NOMO-1 treated with dmso at 0.1 percent for 144 hours (cell line): Measurements from ENCODE around the gene PLEKHM3.
"Not testable (repeated sequence)": the region's sequence is repeated elsewhere in the genome, so short reads cannot be mapped to it uniquely, and the experiment has no call there.

Experiments
- DNase-seq: peaks from one replicate; lab custom pipeline; 2025; ENCODE audit not compliant: unreplicated experiment; lab: John Stamatoyannopoulos, UW

The PLEKHM3 gene

GRCh38 chr2:207929923-207930322 is 95.4 kb downstream of the PLEKHM3 start:
- no peak for DNase-seq

- no peak for DNase-seq
Measured at GRCh38 chr2:207928079-207928478, 97.2 kb downstream of the PLEKHM3 start.

GRCh38 chr2:207926989-207927300 is 98.4 kb downstream of the PLEKHM3 start:
- no peak for DNase-seq

GRCh38 chr2:207926133-207926988 is 99.0 kb downstream of the PLEKHM3 start:
- no peak for DNase-seq

- no peak for DNase-seq
Measured at GRCh38 chr2:207925601-207926000, 99.7 kb downstream of the PLEKHM3 start.

GRCh38 chr2:207921606-207922005 is 103.7 kb downstream of the PLEKHM3 start:
- DNase-seq = no peak

GRCh38 chr2:207920721-207921120 is 104.6 kb downstream of the PLEKHM3 start:
- DNase-seq = no peak

GRCh38 chr2:207920321-207920720 is 105.0 kb downstream of the PLEKHM3 start:
- DNase-seq = no peak

- DNase-seq = no peak
Measured at GRCh38 chr2:207919164-207919919, 106.0 kb downstream of the PLEKHM3 start.

- no peak for DNase-seq
Measured at GRCh38 chr2:207914716-207915115, 110.6 kb downstream of the PLEKHM3 start.

GRCh38 chr2:207913772-207914358 is 111.5 kb downstream of the PLEKHM3 start:
- no peak for DNase-seq

GRCh38 chr2:207911856-207912255 is 113.5 kb downstream of the PLEKHM3 start:
- no peak for DNase-seq

- no peak for DNase-seq
Measured at GRCh38 chr2:207911215-207911614, 114.1 kb downstream of the PLEKHM3 start.

- DNase-seq = not testable (repeated sequence)
Measured at GRCh38 chr2:207906495-207906894, 118.8 kb downstream of the PLEKHM3 start.

- no peak for DNase-seq
Measured at GRCh38 chr2:207905546-207905945, 119.8 kb downstream of the PLEKHM3 start.

- DNase-seq = no peak
Measured at GRCh38 chr2:207903236-207903635, 122.1 kb downstream of the PLEKHM3 start.

GRCh38 chr2:207902821-207903220 is 122.5 kb downstream of the PLEKHM3 start:
- no peak for DNase-seq

- no peak for DNase-seq
Measured at GRCh38 chr2:207901829-207902228, 123.5 kb downstream of the PLEKHM3 start.

- DNase-seq = no peak
Measured at GRCh38 chr2:207901401-207901800, 123.9 kb downstream of the PLEKHM3 start.

GRCh38 chr2:207898354-207898695 is 127.0 kb downstream of the PLEKHM3 start:
- DNase-seq = no peak

- no peak for DNase-seq
Measured at GRCh38 chr2:207897541-207898353, 127.6 kb downstream of the PLEKHM3 start.
